Endothelial cell of umbilical vein (primary cell): Measurements from ENCODE around the gene NEUROG1. TPM values are rescaled to one million over a fixed set of nuclear protein-coding genes. Genes with fewer than 3 reads are reported as not detected.

Experiments
- BruUV-seq: library from RNA; stranded (reverse); fragments of 400-500 nt; replicated peaks from 2 replicates; lab custom pipeline; 2021; lab: Mats Ljungman, UMichigan
- CTCF ChIA-PET: fragments of 300-600, 350-600 bp; sonication (Branson Sonifier 250); formaldehyde crosslinking; loops from one replicate; lab custom pipeline; 2021; ENCODE audit warnings: antibody characterized with exemption, inconsistent platforms; lab: Charles Lee
- POLR2A ChIA-PET: fragments of 300-600, 350-600 bp; sonication (Branson Sonifier 250); formaldehyde crosslinking; loops from one replicate; lab custom pipeline; 2021; ENCODE audit warnings: antibody characterized with exemption, inconsistent platforms; lab: Charles Lee
- DNase-seq: peaks from one replicate; pipeline ENCODE4 v3.0.0-alpha.2; 2011; ENCODE audit warnings: low read depth, low spot score
- FAIRE-seq: peaks from 2 replicates; lab custom pipeline; 2011; peaks lifted over from hg19 to GRCh38; lab: Jason Lieb, UNC
- H2AFZ ChIP-seq: 2 replicates; pipeline ENCODE4 v1.6.0; 2012; ENCODE audit warnings: low read depth, low read length, control low read depth, inconsistent platforms
- H3K27ac ChIP-seq: 2 replicates; pipeline ENCODE4 v1.5.1; 2011; ENCODE audit warnings: low read depth, mild to moderate bottlenecking, control low read depth, low read length, moderate library complexity; ENCODE audit not compliant: insufficient read depth
- H3K27me3 ChIP-seq, 2 experiments: 2 replicates each; pipeline versions ENCODE4 v1.6.0 to v1.6.1; 2011; ENCODE audit warnings: low read length in 2 of 2, mixed read lengths in 1 of 2; ENCODE audit not compliant: control insufficient read depth in 2 of 2, insufficient read depth in 2 of 2
- H3K36me3 ChIP-seq, 2 experiments: 2 replicates in 1 of 2; 3 replicates in 1 of 2; pipeline ENCODE4 v1.5.1; 2011; ENCODE audit warnings: low read length in 2 of 2, mild to moderate bottlenecking in 1 of 2, moderate library complexity in 1 of 2; ENCODE audit not compliant: control insufficient read depth in 2 of 2, insufficient read depth in 2 of 2; ENCODE audit errors: extremely low read depth in 1 of 2
- H3K4me1 ChIP-seq: 3 replicates; pipeline ENCODE4 v1.5.1; 2011; ENCODE audit warnings: mild to moderate bottlenecking, low read length; ENCODE audit not compliant: control insufficient read depth, insufficient read depth; ENCODE audit errors: extremely low read depth
- H3K4me2 ChIP-seq: 2 replicates; pipeline ENCODE4 v1.6.1; 2011; ENCODE audit warnings: low read length, control low read depth, mixed read lengths; ENCODE audit not compliant: insufficient read depth
- H3K4me3 ChIP-seq, 3 experiments: fragments of 200-600 bp in 1 of 3; sonication (generic), shearing (Covaris generic) in 1 of 3; replicated peaks in 1 of 3; 2 replicates each; pipeline ENCODE4 v1.5.1; 2011 to 2016; ENCODE audit warnings: control low read depth in 3 of 3, low read length in 3 of 3, mild to moderate bottlenecking in 2 of 3, inconsistent platforms in 1 of 3, low read depth in 1 of 3, moderate library complexity in 1 of 3; ENCODE audit not compliant: insufficient read depth in 1 of 3
- H3K79me2 ChIP-seq: 2 replicates; pipeline ENCODE4 v1.6.0; 2012; ENCODE audit warnings: low read length, inconsistent platforms; ENCODE audit not compliant: control insufficient read depth, insufficient read depth
- H3K9ac ChIP-seq: replicated peaks from 2 replicates; pipeline ENCODE3; 2011; ENCODE audit warnings: low read length, control low read depth; ENCODE audit not compliant: insufficient read depth; ENCODE audit errors: extremely low read depth
- H3K9me1 ChIP-seq: replicated peaks from 3 replicates; pipeline ENCODE4 v1.6.0; 2011; ENCODE audit warnings: mild to moderate bottlenecking, low read length; ENCODE audit not compliant: control insufficient read depth, insufficient read depth; ENCODE audit errors: extremely low read depth
- H3K9me3 ChIP-seq: replicated peaks from 2 replicates; pipeline ENCODE4 v1.5.1; 2012; ENCODE audit warnings: low read length, inconsistent platforms; ENCODE audit not compliant: control insufficient read depth, insufficient read depth
- H4K20me1 ChIP-seq: replicated peaks from 2 replicates; pipeline ENCODE3; 2011; ENCODE audit warnings: mild to moderate bottlenecking, low read length; ENCODE audit not compliant: control insufficient read depth, insufficient read depth; ENCODE audit errors: extremely low read depth
- CTCF ChIP-seq, 2 donors: IDR thresholded peaks; 1 replicate in 1 of 2; 2 replicates in 1 of 2; pipeline ENCODE4 v1.5.1; 2011; ENCODE audit warnings: low read length in 2 of 2, mild to moderate bottlenecking in 2 of 2, moderate library complexity in 2 of 2, control low read depth in 1 of 2, inconsistent platforms in 1 of 2, low read depth in 1 of 2; ENCODE audit not compliant: insufficient read depth in 1 of 2; ENCODE audit errors: extremely low read depth in 1 of 2
- EZH2 ChIP-seq: IDR thresholded peaks from 2 replicates; pipeline ENCODE4 v1.6.1; 2012; ENCODE audit warnings: borderline replicate concordance, low read depth, mild to moderate bottlenecking, moderate library complexity, low read length, inconsistent platforms; ENCODE audit not compliant: severe bottlenecking
- FOS ChIP-seq: IDR thresholded peaks from 2 replicates; pipeline ENCODE4 v1.6.1; 2011; ENCODE audit warnings: mild to moderate bottlenecking, low read length, moderate library complexity, borderline replicate concordance; ENCODE audit not compliant: insufficient read depth
- GATA2 ChIP-seq: IDR thresholded peaks from 2 replicates; pipeline ENCODE4 v1.7.0; 2011; ENCODE audit warnings: low read depth, mild to moderate bottlenecking, moderate library complexity, mixed read lengths, low read length; ENCODE audit not compliant: insufficient read length, insufficient read depth
- JUN ChIP-seq: IDR thresholded peaks from 2 replicates; pipeline ENCODE4 v1.6.1; 2011; ENCODE audit warnings: borderline replicate concordance, low read depth; ENCODE audit not compliant: insufficient read length, insufficient read depth
- MAX ChIP-seq: IDR thresholded peaks from 2 replicates; pipeline ENCODE4 v1.6.1; 2011; ENCODE audit not compliant: insufficient read depth, insufficient read length
- MYC ChIP-seq: IDR thresholded peaks from one replicate; pipeline ENCODE4 v1.6.1; 2011; ENCODE audit warnings: mild to moderate bottlenecking, low read depth, low read length
- POLR2A ChIP-seq: IDR thresholded peaks from 2 replicates; pipeline ENCODE4 v1.6.1; 2012; ENCODE audit warnings: low read depth, mild to moderate bottlenecking, control low read depth, low read length
- POLR2AphosphoS5 ChIP-seq: IDR thresholded peaks from 2 replicates; pipeline ENCODE4 v1.6.1; 2012; ENCODE audit warnings: low read depth, mild to moderate bottlenecking, control low read depth, low read length, moderate library complexity; ENCODE audit not compliant: insufficient read depth
- dilution Hi-C: fragments of 300-500 bp; cut with MboI; formaldehyde crosslinking; loops from one replicate; pipeline ENCODE4 v1.15.0; 2019; ENCODE audit warnings: low sequenced_read_pairs; ENCODE audit not compliant: extremely low pct_ligation_motif_present
- intact Hi-C: fragments of 100-400 bp; cut with micrococcal nuclease; formaldehyde crosslinking; loops from one replicate; pipeline ENCODE4 v1.10.0; 2022
- polyA plus RNA-seq, 4 experiments: library from polyadenylated mRNA; depleted of rRNA in 3 of 4; stranded (reverse) in 3 of 4; unstranded in 1 of 4; fragments of >200 nt; gene quantifications; 2 replicates each; pipeline versions ENCODE4 v1.2.1 to v1.2.3, GENCODE V29; 2011 to 2012; ENCODE audit warnings: missing spikeins in 1 of 4
- total RNA-seq: library from RNA; stranded (reverse); gene quantifications from 2 replicates; pipeline ENCODE4 v1.2.3, GENCODE V29; 2021

The NEUROG1 gene
- total and polyA plus RNA-seq, 2 donors (not counting 3 experiments of a cell fraction or from before 2014, with no cell fraction given) = not detected

- Histone ChIP-seq H4K20me1 (no peaks in the 10 kb centered on the region), H2AFZ (no peak overlapping the region), H3K4me2 (no peak overlapping the region), H3K79me2 (no peaks in the 10 kb centered on the region), H3K9ac (no peak overlapping the region), H3K27me3 (peaks cover 4 to 8% of the 10 kb centered on the region in 2 experiments), H3K9me1 (no peaks in the 10 kb centered on the region), H3K4me3 (no peak overlapping the region), H3K4me1 (no peaks in the 10 kb centered on the region), H3K9me3 (no peaks in the 10 kb centered on the region), H3K27ac (no peak overlapping the region), H3K36me3 (no peaks in the 10 kb centered on the region)
- FAIRE-seq (no peak), DNase-seq (no peak)
- no TSS peak for BruUV-seq
- POLR2A ChIA-PET = no interaction called here
- dilution Hi-C loops (loop anchor here (25.0 kb wide), 1 partner anchor 252 kb away; the partner anchor contains the start of gene SLC25A48), intact Hi-C loops (no loop called here)
- CTCF ChIA-PET = interaction anchor here (0.8 to 1.0 kb wide), 2 partner anchors 13 to 19 kb away, joined by 3 to 6 read pairs; no protein-coding TSS in a partner anchor
- TF ChIP-seq CTCF (IDR thresholded peaks at IDR 0.05; ENCODE audit: extremely low read depth in 1 of 2, insufficient read depth in 1 of 2, low read depth in 1 of 2, low read length in 2 of 2) = no peak
Observed at GRCh38 chr5:135584918-135585317, 49.2 kb upstream of the NEUROG1 start.

GRCh38 chr5:135584276-135584675 lies 48.5 kb upstream of the NEUROG1 start:
- Histone ChIP-seq H3K4me3 (no peak overlapping the region), H3K27ac (no peak overlapping the region), H3K4me1 (no peaks in the 10 kb centered on the region), H3K9me3 (no peaks in the 10 kb centered on the region), H3K9ac (no peak overlapping the region), H3K9me1 (no peaks in the 10 kb centered on the region), H4K20me1 (no peaks in the 10 kb centered on the region), H2AFZ (no peak overlapping the region), H3K27me3 (peaks cover 8 to 12% of the 10 kb centered on the region in 2 experiments), H3K4me2 (no peak overlapping the region), H3K79me2 (no peaks in the 10 kb centered on the region), H3K36me3 (no peaks in the 10 kb centered on the region)
- FAIRE-seq = no peak
- intact Hi-C loops = no loop called here
- BruUV-seq = no TSS peak
- no peak for DNase-seq
- ChIA-PET POLR2A (no interaction called here), CTCF (interaction anchor here (0.8 to 1.0 kb wide), 2 partner anchors 13 to 18 kb away, joined by 3 to 6 read pairs; no protein-coding TSS in a partner anchor)
- dilution Hi-C loops = loop anchor here (25.0 kb wide), 1 partner anchor 253 kb away; the partner anchor contains the start of gene SLC25A48
- TF ChIP-seq MYC (no peak), GATA2 (no peak), FOS (no peak), EZH2 (no peak), JUN (no peak), POLR2AphosphoS5 (no peak), MAX (no peak), CTCF (IDR thresholded peaks at IDR 0.05; ENCODE audit: extremely low read depth in 1 of 2, insufficient read depth in 1 of 2, low read depth in 1 of 2, low read length in 2 of 2) (no peak), POLR2A (no peak)
